IPS DF 4.7 (cell line): ENCODE measurements around the gene ILF3.
A peak's percentile ranks its signal among the peaks of the same experiment; 100 is the strongest.

Experiments
- DNase-seq: peaks from one replicate; pipeline ENCODE4 v3.0.0-alpha.2; 2013; ENCODE audit warnings: low spot score; ENCODE audit errors: extremely low read depth

The ILF3 gene

DNA sequence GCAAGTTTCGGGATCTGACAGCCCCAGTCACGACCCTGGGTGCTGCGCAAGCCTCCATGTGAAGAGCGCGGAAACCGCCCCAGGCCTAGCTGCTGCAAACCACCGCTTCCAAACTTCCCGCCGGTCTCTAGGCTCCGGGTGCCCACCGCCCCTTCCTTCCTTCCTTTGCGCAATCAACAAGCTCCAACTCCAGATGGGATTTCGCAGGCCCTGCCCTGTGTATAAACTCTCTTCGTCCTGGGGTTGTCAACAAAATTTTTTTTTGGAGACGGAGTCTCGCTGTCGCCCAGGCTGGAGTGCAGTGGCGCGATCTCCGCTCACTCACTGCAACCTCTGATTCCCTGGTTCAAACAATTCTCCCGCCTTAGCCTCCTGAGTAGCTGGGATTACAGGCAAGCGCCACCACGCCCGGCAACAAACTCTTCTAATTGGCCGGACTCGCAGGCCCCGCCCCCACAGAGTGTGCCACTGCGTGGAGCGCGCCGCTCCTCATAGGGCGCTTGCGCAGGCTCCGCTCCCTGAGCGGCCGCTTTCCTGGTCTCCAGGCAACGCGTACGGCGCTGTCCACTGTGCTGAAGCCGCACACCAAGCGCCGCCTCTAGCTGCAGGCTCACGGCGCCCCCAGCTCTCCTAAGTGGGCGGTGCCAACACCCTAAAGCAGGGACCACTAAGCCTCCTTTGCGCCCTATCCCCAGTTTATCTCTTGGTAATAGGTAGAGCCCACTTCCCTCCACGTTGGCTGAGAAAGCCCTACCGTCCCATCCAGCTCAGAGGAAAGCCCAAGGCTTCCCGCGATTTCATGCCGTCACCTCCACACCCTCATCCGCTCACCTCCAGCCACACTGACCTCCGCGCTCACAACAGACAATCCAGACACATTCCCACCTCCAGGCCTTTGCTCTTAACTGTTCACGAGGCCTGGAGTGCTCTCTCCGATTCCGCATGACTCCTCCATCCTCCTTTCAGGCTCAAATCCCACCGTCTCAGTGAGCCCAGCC lies 41.6 kb downstream of the ILF3 start:
- peak; percentile 64 for DNase-seq

DNA sequence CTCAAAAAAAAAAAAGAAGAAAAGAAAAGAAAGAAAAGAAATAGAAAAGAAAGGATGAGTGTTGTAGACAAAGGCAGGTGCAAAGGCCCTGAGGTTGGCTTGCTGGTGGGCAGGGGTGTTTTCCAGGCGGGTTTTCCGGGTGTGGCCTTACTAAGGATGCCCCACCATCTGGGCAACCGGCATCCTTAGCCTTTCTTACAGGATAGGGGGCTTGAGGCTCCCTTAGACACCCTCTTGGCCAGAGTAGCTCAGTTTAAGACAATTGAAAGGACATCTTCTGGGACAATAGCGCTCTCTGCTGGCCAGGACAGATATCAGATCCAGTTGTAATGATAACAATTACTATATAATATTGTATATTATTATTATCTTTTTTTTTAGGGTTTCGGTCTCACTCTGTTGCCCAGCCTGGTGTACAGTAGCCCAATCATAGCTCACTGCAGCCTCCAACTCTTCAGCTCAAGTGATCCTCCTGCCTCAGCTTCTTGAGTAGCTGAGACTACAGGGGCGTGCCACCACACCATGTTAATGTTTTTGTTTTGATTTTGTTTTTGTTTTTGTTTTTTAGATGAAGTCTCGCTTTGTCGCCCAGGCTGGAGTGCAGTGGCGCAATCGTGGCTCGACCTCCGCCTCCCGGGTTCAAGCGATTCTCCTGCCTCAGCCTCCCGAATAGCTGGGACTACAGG lies 45.6 kb downstream of the ILF3 start:
- peak; percentile 44 for DNase-seq

DNA sequence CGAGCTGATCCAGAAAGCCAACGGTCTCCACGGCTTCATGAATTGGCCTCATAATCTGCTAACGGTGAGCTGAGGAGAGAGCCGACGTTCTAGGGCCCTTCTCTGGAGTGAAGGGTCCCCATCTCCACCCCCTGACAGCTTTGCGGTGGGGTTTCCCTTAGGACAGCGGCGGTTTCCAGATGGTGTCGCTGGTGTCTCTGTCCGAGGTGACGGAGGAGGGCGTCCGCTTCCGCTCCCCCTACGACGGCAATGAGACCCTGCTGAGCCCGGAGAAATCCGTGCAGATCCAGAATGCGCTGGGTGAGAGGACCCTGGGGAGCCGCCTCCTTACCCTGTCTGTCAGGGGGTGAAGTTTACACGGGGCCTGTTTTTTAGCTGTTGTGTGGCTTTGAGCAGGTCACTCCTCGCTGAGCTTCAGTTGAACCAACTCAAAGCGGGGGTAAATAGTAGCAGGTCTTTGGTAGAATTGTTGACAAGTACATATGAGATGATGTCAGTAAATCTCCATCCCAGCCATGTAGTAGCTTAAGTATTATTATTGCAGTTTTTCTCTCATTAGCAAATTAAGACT lies 47.9 kb downstream of the ILF3 start:
- no peak for DNase-seq

DNA sequence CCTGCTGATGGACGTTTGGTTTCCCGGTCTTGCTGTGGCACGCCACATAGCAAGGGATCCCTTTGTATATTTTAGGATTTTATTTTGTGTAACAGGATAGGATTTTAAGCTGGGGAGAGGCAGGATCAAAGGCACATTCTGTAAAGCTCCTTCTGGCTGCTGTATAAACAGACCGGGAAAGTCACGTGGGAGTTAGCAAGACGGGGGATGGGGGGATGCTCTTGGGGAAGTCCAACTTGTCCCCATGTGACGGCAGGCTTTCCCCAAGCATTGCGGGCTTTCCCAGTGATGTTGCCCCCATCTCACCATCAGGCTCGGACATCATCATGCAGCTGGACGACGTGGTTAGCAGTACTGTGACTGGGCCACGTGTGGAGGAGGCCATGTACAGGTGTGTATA lies 52.8 kb downstream of the ILF3 start:
- no peak for DNase-seq

DNA sequence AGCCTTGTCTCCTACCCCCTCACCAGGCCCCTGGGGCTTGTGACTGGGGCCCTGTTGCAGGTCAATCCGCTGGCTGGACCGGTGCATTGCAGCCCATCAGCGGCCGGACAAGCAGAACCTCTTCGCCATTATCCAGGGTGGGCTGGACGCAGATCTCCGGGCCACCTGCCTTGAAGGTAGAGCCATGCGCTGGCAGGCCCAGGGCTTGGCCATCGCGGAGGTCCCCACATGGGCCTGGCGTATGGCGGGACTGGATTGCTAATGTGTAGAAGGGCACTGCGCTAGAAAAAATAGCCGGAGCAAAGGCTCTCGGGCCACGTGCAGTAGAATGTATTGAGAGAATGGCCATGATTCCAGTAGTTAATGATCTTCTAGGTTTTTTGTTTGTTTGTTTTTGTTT lies 53.3 kb downstream of the ILF3 start:
- no peak for DNase-seq

DNA sequence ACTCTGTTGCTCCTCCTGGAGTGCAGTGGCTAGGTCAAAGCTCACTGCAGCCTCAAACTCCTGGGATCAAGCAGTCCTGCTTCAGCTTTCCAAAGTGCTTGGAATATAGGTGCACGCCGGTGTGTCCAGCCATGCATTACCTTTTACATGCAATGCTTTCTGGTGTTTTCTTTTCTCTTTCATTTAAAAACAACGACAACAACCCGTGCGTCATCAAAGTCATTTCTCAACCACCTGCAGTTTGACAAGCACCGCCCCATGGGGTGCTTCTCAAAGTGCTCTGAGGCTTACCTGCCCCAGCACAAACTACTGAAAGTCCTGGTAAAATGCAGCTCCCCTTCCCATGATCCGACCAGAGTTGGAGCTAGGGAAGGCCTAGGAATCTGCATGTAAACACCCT lies 54.1 kb downstream of the ILF3 start:
- DNase-seq, result no peak

DNA sequence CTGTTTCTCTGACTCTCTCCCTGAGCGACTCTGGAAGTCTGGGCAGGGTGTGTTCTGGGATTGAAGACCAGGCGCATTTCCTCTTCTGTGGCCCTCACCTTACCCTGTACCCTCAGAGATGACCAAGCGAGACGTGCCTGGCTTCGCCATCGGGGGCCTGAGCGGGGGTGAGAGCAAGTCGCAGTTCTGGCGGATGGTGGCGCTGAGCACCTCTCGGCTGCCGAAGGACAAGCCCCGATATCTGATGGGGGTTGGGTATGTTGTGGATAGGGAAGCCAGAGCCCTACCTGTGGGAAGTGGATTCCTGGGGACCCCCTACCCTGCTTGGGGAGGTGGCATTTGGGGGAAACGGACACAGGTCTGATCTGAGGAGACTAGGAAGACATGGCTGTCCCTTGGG lies 57.9 kb downstream of the ILF3 start:
- DNase-seq, result no peak

DNA sequence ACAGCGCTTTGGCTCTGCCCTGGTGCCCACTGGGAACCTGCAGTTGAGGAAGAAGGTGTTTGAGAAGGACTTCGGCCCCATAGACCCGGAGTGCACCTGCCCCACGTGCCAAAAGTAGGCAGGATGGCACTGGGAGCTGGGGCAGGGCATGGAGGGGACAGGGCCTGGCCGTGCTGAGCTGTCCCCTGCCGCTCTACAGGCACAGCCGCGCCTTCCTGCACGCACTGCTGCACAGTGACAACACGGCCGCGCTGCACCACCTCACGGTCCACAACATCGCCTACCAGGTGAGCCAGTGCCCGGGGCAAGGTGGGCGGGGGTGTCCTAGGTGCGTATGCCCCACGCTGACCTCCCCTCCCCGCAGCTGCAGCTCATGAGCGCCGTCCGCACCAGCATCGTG lies 58.6 kb downstream of the ILF3 start:
- DNase-seq, result no peak

DNA sequence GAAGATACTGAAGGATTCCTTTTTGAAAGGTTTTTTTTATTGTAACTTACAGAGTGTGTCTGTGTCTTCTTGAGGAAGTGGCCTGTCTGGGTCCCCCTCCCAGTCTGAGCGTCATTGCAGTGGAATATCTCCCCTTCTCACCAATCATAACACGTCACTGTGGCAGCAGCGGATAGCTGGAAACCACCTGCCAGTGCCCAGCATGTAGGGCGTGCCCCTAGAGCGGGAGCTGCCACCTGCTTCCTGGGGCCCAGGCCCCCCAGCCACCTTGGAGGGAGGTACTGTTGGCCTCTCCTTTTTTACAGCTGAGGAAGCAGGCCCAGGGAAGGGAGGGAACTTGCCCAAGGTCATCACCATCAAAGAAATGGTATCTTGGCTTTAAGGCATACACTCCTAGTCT lies 59.2 kb downstream of the ILF3 start:
- DNase-seq, result no peak

DNA sequence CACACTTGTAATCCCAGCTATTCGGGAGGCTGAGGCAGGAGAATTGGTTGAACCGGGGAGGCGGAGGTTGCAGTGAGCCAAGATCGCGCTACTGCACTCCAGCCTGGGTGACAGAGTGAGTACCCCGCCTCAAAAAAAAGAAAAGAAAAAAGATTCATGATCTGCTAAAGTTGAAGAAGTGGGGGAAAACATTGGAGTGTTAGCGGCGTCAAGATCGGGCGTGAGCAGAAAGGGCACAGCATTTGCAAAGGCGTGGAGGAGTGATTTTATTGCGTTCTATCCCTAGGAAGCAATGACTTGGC lies 62.9 kb downstream of the ILF3 start:
- DNase-seq, result no peak

DNA sequence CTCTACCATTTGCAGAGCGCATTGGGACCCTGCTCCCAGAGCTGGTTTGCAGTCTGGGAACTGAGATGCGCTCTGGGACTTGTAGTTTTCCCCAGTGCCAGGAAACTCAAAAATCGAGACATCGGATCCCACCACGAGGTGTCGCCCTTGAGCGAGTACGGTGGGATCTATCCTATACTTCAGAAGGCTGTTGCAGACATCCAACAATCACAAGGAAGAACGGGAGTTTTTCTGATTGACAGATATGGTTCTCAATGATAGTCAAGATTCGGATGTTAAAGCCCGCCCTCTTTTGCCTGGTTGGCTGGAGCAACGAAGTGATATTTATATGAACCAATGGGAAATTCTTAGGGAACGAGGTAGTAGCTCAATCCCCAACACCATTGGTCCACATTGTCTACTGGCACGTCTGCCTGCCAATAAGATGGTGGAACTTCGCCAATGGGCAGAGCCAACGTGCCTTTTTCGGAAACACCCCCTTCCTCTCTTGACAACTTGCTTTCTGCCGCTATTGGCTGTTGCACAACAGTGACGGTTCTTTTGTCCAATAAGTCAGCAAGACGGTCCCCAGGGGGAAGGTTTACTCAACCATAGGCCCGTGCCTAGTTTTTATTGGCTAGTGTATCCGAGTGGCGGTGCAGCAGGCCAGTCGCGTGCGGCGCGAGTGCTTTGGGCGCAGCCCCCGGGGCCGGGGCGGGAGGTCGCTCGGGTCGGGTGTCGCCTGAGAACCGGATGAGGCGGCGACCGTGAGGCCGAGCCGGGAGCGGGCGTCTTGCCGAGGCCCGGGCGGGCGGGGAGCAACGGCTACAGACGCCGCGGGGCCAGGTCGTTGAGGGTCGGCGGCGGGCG lies 63.4 kb downstream of the ILF3 start, which contains the start of gene DNM2:
Gene DNM2 (plus strand): TSS at position 724 of the 849 bp plus-strand sequence. CDS start 164 bp downstream, outside the sequence.
- peak; percentile 100 for DNase-seq

DNA sequence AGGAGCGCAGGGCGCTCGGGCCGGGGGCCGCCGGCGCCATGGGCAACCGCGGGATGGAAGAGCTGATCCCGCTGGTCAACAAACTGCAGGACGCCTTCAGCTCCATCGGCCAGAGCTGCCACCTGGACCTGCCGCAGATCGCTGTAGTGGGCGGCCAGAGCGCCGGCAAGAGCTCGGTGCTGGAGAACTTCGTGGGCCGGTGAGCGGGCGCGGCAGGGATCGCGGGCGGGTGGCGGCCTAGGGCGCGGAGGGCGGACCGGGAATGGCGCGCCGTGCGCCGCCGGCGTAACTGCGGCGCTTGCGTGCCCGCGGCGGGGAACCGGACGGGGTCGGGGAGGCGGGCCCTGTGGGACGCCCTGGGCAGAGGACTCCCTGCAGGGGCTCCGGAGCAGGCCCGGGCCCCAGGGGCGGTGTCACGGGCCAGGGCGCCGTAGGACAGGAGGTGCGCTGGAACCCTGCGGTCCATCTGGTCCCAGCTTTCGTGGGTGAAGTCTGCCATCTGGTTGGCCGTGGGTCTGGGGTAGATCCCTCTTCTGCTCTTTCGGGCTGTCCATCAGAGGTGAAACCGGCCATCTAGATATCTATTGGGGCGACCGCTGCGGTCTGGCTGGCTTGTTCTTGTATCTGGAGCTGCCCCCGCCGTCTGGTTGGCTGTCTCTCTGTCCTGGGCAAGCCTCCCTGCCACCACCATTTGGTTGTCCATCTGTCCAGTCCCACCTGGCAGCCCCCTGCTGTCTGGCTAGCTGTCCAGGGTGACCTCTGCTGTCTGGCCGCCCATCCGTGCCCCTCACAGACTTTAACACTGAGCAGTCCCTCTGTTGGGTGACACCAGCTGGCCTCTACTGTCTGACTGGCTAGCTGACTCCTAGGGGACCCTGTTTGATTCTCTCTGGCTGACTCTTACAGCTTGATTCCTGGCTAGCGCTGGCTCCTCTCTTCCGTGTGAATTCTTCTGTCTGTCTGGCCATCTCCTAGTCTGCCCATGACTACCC lies 64.4 kb downstream of the ILF3 start:
- DNase-seq, result no peak

DNA sequence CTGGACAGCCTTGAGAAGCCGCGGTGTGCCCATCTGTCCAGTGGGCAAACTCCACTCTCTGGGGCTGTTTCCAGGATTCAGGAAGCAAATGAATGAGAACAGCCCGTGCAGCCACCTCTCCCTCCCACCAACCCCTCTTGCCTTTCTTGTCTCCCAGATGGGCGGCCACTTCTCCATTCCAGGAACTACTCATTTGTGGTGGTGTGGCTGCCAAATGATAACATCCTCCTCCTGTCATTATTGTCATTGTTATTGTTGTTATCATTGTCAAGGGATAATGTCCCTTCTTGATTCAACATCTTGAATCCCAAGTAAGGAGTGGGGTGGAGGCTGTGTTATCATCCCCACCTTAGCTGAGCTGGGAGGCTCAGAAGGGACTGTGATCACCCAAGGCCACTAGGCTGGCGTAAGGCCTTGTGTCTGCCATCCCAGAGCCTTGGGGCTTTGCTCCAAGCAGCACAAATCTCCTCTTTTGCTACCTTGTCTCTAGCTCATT lies 65.4 kb downstream of the ILF3 start:
- DNase-seq, result no peak

DNA sequence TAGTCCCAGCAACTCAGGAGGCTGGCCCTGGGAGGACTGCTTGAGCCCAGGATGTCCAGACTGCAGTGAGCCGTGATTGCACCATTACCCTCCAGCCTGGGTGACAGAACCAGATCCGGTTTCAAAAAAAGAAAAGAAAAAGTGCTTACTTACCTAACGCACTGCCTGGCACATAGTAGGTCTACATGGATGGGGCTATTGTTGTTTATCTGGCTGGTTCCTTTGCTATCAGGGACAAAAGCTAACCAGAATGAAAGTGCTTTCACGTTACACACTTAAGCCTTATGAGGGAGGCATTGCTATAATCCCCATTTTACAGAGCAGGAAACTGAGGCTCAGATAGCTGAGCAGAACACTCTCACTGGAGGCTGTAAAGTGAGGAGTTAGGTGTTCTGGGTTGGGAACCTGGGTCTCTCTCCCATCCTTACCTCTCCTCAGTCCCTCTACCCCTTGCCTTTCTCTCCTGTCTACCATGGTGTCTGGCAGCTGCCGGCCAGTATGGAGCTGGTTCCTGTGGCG lies 66.5 kb downstream of the ILF3 start:
- DNase-seq, result no peak

DNA sequence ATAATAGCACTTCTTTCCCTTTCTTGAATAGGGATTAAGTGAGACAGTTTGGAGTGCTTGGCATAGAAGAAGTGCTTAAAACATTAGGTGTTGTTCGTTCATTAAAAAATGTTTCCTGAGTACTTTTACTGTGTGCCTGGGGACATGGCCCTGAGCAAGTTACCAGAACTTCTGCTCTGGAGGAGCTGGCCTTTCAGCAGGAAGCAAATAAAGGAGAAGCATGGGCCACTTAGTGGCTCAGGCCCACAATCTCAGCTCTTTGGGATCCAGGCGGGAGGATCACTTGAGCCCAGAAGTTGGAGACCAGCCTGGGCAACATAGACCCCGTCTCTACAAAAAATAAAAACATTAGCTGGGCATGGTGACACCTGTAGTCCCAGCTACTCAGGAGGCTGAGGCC lies 69.4 kb downstream of the ILF3 start:
- DNase-seq, result no peak

DNA sequence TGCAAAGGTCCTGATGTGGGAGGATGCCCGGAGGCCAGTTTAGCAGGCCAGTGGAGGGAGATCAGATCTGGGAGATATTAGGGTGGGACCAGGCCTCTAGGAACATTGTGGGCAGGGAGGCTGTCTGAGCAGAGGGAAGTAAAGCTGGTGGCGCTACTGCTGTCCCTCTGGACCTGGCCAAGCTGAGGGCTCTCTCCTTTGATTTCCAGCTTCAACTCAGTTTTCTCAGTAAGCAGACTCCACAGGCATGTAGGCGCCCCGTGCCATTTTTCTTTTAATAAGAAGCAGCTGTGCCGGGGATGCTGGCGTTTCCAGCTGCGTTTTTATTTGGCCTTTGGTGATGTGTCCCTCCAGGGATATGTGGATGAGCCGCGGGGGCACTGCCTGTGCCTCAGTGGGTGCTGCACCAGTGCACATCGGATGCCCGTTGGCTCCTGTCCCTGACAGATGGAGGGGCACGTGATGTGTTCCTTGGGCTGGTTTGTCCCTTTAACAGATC lies 70.5 kb downstream of the ILF3 start:
- no peak for DNase-seq

DNA sequence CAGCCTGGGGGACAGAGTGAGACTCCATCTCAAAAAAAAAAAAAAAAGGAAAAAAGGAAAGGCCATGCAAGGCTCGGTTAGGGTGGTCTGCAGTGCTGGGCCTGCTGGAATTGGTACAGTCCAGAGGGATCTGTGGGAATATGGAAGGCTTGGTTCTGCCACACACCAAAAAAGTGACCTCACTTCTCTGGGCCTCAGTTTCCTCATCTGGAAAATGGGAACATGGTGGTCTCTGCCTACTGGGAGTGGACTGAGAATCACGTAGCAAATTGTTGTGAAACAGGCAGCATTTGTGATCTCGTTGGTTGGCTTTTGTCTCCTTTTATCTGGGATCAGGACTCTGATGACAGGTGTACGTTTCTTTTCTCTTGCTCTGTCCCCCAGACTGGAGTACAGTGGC lies 71.3 kb downstream of the ILF3 start:
- no peak for DNase-seq

DNA sequence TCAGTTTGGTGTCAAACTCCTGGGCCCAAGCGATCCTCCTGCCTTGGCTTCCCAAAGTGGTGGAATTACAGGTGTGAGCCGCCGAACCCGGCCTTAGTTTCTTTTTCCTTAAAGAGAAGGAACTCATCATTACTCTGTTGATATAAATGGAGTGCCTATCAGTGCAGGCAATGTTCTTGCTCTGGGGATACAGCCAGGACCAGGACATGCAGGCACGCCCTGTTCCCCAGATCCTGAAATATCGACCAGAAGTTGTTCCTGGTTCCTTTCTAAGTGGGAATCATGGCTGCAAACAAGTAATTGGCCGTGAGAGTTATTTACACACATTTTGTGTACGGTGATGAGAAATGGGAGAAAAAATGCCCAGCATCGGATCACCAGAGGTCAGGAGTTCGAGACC lies 72.1 kb downstream of the ILF3 start:
- DNase-seq, result no peak

DNA sequence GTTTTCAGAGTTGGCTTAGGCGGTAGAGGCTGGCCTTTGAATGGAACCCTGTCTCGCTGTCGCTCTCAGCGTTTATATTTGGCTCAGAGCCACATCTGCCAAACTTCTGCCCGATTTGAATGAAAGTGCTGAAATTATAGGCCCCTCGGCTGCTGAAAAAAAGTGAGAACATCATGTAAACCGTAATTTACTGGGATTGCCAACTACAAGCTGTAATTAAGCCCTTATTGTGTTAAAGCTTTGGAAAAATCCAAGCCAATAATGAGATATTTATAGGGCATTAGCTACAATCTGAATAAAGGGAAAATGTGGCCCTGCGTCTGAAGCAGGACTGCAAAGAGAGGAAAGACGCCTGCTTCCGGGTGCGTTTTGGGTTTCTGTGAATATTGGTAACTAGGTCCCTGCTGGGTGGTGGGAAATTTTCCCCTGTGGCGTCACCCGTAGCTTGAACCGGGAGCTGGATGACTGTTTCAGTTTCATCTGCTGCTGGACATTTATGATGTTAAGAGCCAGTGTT lies 73.6 kb downstream of the ILF3 start:
- no peak for DNase-seq
